Activated T-cell treated with anti-CD3 and anti-CD28 coated beads for 48 hours (primary cell): ENCODE measurements around the gene FRMD5.

Experiments used
- DNase-seq: peaks from one replicate; pipeline ENCODE4 v3.0.0-alpha.2; 2020; ENCODE audit warnings: low read depth

Gene FRMD5

GRCh38 chr15:43922021-43922420 lies 273.1 kb downstream of the FRMD5 start:
- DNase-seq, result no peak

DNA sequence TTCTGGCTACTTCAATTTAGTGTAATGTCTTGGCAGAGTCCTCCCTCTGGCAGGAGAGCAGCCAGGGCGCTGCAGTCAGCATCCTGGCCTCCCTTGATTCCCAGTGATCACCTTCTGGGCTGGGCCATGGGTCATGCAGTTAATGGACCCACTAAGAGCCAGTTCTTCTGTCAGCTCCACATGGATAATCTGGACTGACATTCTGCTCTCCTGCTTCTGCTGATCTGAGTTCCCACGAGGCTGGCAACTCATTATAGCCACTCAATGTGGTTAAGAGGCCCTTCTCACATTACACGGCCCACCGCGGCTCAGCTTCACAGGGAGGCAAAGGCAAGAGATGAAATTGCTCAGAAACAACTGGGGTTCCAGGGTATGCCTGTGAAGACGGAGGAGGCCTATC lies 274.3 kb downstream of the FRMD5 start:
- DNase-seq, result no peak

DNA sequence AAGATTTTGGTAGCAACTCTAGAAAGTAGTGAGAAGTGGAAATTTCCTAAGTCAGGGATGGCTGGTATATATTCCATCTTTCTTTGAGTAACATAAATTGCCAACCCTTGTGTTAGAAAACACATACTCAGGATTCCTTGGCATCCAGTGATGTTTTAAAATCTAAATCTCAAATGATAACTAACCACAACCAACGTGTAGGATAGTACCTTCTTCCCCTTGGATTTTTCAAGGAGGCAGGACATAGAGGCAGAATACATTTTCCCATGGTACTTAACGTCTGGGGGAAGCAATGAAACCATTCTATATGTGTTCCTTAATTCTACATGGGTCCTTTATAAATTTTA lies 274.8 kb downstream of the FRMD5 start:
- DNase-seq, result no peak

GRCh38 chr15:43919540-43920253 lies 275.4 kb downstream of the FRMD5 start:
- no peak for DNase-seq

- DNase-seq, result no peak
Observed at GRCh38 chr15:43918717-43919116, 276.4 kb downstream of the FRMD5 start.

DNA sequence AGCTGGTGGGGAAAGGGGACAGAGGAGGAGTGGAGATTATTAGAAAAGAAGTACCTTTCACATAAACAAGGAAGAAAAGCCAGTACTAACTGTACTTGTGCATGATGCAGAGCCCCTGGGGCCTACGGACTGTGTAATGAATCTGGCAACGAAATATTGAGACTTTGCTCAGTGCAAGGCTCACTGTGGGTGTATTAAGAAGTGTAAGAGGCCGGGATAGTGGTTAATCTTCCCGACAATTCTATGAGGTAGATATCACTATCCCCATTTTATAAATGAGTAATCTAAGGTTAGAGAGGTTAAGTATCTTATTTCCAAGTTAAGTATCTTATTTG lies 278.8 kb downstream of the FRMD5 start:
- no peak for DNase-seq

- no peak for DNase-seq
Observed at GRCh38 chr15:43915631-43916325, 279.3 kb downstream of the FRMD5 start.

DNA sequence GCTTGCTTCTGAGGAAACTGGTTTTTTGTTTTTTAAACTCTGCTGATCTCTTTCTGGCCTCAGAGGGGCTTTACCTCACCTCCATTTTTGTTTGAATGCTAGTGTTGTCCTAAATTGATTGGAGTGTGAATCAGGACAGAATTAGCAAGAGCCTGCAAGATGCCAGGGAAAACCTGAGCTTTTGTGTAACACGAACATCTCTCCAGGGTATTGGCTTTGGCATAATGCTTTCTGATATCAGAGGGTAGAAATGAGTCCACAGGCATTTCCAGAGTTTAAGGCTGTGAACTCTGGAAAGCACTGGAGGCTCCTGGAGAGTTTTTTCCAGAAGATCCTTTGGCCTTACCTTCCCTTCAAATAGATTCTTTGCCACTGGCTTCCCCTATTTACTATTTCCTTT lies 281.1 kb downstream of the FRMD5 start:
- no peak for DNase-seq

- no peak for DNase-seq
Observed at GRCh38 chr15:43913026-43913780, 281.9 kb downstream of the FRMD5 start.

- DNase-seq, result no peak
Observed at GRCh38 chr15:43912208-43912607, 282.9 kb downstream of the FRMD5 start.

DNA sequence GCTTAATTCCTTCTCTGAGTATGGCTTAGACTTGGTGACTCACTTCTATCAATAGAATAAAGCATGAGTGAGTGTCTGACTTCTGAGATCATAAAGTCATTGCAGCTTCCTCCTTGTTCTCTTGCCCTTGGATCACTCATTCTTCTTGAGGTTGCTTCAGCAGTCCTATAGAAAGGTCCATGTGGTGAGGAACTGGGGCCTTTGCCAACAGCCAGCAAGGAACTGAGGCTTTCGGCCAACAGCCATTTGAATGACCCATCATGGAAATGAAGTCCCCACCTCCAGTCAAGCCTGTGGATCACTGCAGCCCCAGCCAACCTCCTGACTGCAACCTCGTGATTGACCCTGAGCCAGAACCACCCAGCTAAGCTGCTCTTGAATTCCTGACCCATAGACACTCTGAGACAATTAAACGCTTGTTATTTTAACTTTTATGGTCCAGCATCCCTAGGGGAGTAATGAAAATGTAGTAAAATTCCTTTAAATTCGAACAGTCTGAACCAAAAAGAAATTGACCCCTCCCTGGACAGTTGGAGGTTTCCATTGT lies 283.8 kb downstream of the FRMD5 start:
- DNase-seq, result no peak

GRCh38 chr15:43908516-43909050 lies 286.5 kb downstream of the FRMD5 start:
- DNase-seq, result no peak

DNA sequence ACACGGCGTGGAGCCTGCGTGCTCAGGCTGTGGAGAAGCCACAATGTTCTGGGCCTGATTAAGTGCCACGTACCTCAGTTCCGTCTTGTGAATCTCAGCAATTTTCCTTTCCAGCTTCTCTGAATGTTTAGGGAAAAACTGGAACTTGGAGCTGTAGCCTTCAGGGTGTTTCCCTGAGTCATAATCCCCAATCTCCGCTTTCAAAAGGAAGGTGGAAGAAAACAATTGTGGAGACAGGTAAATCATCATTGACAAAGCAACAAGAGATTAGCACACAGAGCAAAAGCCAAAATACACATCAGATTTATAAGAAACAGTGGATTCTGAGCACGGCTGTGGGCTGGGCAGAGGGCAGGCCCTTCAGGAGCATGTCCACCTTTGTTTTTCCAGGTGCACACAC lies 289.3 kb downstream of the FRMD5 start:
- no peak for DNase-seq

DNA sequence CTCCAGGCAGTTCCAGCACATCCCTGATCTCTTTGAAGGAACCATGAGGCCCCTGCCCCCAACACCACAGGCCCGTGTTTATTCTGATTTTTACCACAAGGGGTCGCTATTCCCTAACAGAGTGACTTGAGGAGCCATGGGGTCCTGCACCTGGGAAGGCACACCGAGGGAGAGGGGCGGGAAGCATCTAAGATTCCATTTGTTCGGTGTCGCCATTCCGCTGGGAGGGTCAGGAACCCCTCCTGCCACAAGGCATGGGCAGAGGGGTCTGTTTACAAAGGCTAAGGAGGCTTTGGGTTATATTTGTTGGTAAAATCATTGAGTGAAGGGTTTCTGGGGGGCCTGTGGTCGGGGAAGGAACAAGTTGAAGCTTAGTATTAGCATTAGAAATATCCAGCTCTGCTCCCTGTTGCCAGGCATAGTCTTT lies 291.2 kb downstream of the FRMD5 start:
- peak; percentile 31 for DNase-seq

DNA sequence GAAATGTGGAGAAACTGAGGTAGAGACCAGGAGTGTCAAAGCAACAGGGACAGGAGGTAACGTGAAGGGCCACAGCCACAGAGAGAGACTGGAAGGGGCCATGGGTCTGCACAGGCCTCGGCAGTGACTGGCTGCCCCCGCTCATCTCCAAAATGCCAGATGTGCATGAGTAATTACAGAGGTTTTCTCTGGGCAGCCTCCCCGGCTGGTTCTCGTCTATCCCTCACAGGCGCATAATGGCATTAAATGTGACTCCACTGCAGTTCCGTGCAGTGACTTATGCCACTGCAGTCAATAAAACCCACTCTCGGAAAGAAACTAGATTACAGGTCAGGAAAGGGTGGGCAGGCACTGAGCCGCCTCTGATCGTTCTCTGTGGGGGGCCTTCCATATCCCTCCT lies 293.6 kb downstream of the FRMD5 start:
- no peak for DNase-seq

DNA sequence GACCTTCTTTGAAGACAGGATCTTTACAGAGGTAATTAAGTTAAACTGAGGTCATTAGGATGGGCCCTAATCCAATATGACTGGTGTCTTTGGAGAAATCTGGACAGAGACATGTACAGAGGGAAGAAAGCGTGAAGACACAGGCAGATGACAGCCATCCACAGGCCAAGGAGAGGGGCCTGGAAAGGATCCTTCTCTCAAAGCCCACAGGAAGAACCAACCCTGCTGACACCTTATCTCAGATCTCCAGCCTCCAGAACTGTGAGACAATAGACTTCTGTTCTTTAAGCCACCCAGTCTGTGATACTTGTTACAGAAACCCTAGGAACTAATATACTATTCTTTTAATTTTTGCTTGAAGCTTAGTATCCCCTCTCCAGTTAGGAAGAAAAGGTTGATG lies 294.1 kb downstream of the FRMD5 start:
- DNase-seq, result no peak

DNA sequence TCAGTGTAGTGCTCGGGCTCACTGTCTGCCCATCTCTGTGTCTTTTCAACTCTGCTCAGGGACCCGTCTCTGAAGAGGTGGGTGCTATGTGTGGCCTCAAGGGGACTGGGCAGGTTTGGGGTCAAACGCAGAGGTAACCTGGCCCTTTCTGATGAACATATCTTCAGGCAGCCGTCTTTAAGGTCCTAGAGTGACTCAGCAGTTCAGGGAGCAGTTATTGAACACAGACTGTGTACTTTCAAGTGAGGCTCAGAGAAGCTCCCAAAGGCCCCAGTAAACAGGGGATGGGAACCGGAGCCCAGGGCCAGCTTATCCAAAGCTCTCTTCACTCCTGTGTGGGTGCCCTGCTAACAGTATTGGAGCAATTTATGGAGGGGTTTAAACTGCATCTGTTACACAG lies 295.1 kb downstream of the FRMD5 start:
- no peak for DNase-seq

DNA sequence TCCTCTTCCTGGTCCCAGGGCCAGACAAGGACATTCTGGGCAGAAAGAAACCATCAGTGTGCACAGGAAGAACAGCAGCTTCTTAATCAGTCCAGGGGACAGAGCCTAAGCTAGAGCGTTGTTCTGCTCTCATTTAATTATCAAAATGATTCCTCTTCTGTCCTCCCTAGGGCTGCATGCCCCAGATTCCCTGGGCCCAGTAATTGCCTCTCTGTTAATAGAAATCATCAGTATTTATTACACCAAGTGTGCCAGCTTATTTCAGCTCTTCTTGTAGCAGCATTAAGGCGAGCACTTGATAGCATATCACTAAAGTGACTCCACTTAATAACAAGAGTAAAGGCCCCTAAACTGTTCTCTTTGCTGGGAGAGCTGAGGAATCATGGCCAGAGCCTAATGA lies 296.2 kb downstream of the FRMD5 start:
- DNase-seq, result no peak

- no peak for DNase-seq
Observed at GRCh38 chr15:43896543-43896942, 298.5 kb downstream of the FRMD5 start.

GRCh38 chr15:43895586-43895985 lies 299.5 kb downstream of the FRMD5 start:
- DNase-seq, result no peak

DNA sequence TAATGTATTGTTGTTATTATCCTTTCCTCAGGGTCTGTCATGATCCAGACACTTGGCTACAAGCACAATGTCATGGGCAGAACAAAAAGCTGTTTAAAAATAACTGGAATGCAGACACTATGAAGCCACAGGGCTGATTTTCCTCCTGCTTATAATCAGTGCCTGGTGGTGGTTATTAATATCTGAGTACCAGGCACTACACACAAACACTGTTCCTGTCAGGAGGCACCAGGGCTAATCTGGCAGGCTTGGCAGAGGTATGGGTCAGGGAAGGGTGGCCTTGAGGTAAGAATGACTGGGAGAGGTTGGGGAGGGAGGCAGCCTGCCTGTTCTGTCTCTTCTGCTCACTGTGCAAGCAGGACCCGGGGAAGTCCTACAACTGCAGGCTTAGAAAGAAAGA lies 301.1 kb downstream of the FRMD5 start:
- no peak for DNase-seq

GRCh38 chr15:43889042-43889441 lies 306.0 kb downstream of the FRMD5 start:
- no peak for DNase-seq

GRCh38 chr15:43887901-43888300 lies 307.2 kb downstream of the FRMD5 start:
- DNase-seq, result no peak
